ENCODE measurements around the gene WNT9B. TPM values are rescaled to one million over a fixed set of nuclear protein-coding genes. Genes with fewer than 3 reads are reported as not detected.

The WNT9B gene
- total RNA-seq, 1 donor from 2014 or later = not detected

- H3K27me3 ChIP-seq = no peaks in the 10 kb centered on the region
- H3K36me3 ChIP-seq = no peaks in the 10 kb centered on the region
- no peak overlapping the region for H3K27ac ChIP-seq
- H2AFZ ChIP-seq (replicated peaks) = no peak overlapping the region
- H3K36me3 Mint-ChIP-seq = no peaks in the 10 kb centered on the region
- peaks cover 11% of the 10 kb centered on the region for H3K27me3 Mint-ChIP-seq (ENCODE audit: insufficient read depth, low read depth)
- H3F3A ChIP-seq (ENCODE audit: low read depth) = no peaks in the 10 kb centered on the region
- TF ChIP-seq EZH2 (IDR thresholded peaks at IDR 0.05) (no peak), EZH2phosphoT487 (IDR thresholded peaks at IDR 0.05) (no peak)
- TF ChIP-seq, protein P1, sequence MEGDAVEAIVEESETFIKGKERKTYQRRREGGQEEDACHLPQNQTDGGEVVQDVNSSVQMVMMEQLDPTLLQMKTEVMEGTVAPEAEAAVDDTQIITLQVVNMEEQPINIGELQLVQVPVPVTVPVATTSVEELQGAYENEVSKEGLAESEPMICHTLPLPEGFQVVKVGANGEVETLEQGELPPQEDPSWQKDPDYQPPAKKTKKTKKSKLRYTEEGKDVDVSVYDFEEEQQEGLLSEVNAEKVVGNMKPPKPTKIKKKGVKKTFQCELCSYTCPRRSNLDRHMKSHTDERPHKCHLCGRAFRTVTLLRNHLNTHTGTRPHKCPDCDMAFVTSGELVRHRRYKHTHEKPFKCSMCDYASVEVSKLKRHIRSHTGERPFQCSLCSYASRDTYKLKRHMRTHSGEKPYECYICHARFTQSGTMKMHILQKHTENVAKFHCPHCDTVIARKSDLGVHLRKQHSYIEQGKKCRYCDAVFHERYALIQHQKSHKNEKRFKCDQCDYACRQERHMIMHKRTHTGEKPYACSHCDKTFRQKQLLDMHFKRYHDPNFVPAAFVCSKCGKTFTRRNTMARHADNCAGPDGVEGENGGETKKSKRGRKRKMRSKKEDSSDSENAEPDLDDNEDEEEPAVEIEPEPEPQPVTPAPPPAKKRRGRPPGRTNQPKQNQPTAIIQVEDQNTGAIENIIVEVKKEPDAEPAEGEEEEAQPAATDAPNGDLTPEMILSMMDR (IDR thresholded peaks at IDR 0.05) = no peak
- no peak overlapping the region for H3K4me3 ChIP-seq
- no peaks in the 10 kb centered on the region for H3K79me2 ChIP-seq (ENCODE audit: low read depth)
- no peak for DNase-seq (ENCODE audit: low spot score)
- peaks cover 15% of the 10 kb centered on the region for H3K4me1 ChIP-seq
- peaks cover 2% of the 10 kb centered on the region for H3K9me3 Mint-ChIP-seq
- H4K20me1 ChIP-seq (ENCODE audit: low read depth) = no peaks in the 10 kb centered on the region
- no peak overlapping the region for H3K27ac Mint-ChIP-seq
- no peak overlapping the region for H3K4me2 ChIP-seq
- H3K4me1 Mint-ChIP-seq = peaks cover 12% of the 10 kb centered on the region
- no peaks in the 10 kb centered on the region for H3K9me3 ChIP-seq (ENCODE audit: low read depth)
- no peak overlapping the region for H3K9ac ChIP-seq
- no peak overlapping the region for H3K4me3 Mint-ChIP-seq
Measured at GRCh38 chr17:46894024-46894423, 42.6 kb downstream of the WNT9B start.

- Histone ChIP-seq H4K20me1 (ENCODE audit: low read depth) (no peaks in the 10 kb centered on the region), H3K27ac (no peak overlapping the region), H3K9me3 (ENCODE audit: low read depth) (no peaks in the 10 kb centered on the region), H3K4me3 (no peak overlapping the region), H2AFZ (replicated peaks) (no peak overlapping the region), H3K79me2 (ENCODE audit: low read depth) (no peaks in the 10 kb centered on the region), H3K27me3 (no peaks in the 10 kb centered on the region), H3K4me1 (peaks cover 14% of the 10 kb centered on the region), H3F3A (ENCODE audit: low read depth) (no peaks in the 10 kb centered on the region), H3K36me3 (no peaks in the 10 kb centered on the region), H3K4me2 (no peak overlapping the region), H3K9ac (no peak overlapping the region)
- TF ChIP-seq EZH2phosphoT487 (IDR thresholded peaks at IDR 0.05) (no peak), EZH2 (IDR thresholded peaks at IDR 0.05) (no peak)
- TF ChIP-seq, protein P1 (IDR thresholded peaks at IDR 0.05) = no peak
- Mint-ChIP-seq H3K9me3 (peaks cover 2% of the 10 kb centered on the region), H3K4me3 (no peak overlapping the region), H3K36me3 (no peaks in the 10 kb centered on the region), H3K4me1 (peaks cover 10% of the 10 kb centered on the region), H3K27ac (no peak overlapping the region), H3K27me3 (ENCODE audit: insufficient read depth, low read depth) (peaks cover 10% of the 10 kb centered on the region)
- peak; percentile 39 for DNase-seq (ENCODE audit: low spot score)
Measured at GRCh38 chr17:46894476-46895151, 43.2 kb downstream of the WNT9B start.

GRCh38 chr17:46895171-46895570, 43.8 kb downstream of the WNT9B start:
- Histone ChIP-seq H3F3A (ENCODE audit: low read depth) (no peaks in the 10 kb centered on the region), H3K4me2 (no peak overlapping the region), H3K27ac (no peak overlapping the region), H3K79me2 (ENCODE audit: low read depth) (no peaks in the 10 kb centered on the region), H3K9me3 (ENCODE audit: low read depth) (no peaks in the 10 kb centered on the region), H3K27me3 (no peaks in the 10 kb centered on the region), H2AFZ (replicated peaks) (no peak overlapping the region), H3K36me3 (no peaks in the 10 kb centered on the region), H3K4me1 (peaks cover 8% of the 10 kb centered on the region), H4K20me1 (ENCODE audit: low read depth) (no peaks in the 10 kb centered on the region), H3K4me3 (no peak overlapping the region), H3K9ac (no peak overlapping the region)
- peaks cover 2% of the 10 kb centered on the region for H3K9me3 Mint-ChIP-seq
- H3K36me3 Mint-ChIP-seq = no peaks in the 10 kb centered on the region
- no peak overlapping the region for H3K4me3 Mint-ChIP-seq
- peak overlapping the region; percentile 21 for H3K27ac Mint-ChIP-seq
- H3K4me1 Mint-ChIP-seq = peaks cover 4% of the 10 kb centered on the region
- no peak for DNase-seq (ENCODE audit: low spot score)
- H3K27me3 Mint-ChIP-seq (ENCODE audit: insufficient read depth, low read depth) = peaks cover 8% of the 10 kb centered on the region
- TF ChIP-seq, protein P1 (IDR thresholded peaks at IDR 0.05) = no peak
- TF ChIP-seq EZH2 (IDR thresholded peaks at IDR 0.05) (no peak), EZH2phosphoT487 (IDR thresholded peaks at IDR 0.05) (no peak)
